Right ventricle myocardium inferior (tissue), 1 donor: ENCODE results near the gene ANKRD2. TPM values are rescaled to one million over a fixed set of nuclear protein-coding genes. Genes with fewer than 3 reads are reported as not detected.

Experiments used
- ATAC-seq: fragments of 200-7000 bp; cut with Tn5 transposase; one replicate; pipeline ENCODE4 v1.9.1; 2020; ENCODE audit warnings: mild to moderate bottlenecking, moderate library complexity
- DNase-seq: peaks from one replicate; pipeline ENCODE4 v3.0.0; 2021; ENCODE audit errors: missing footprints
- intact Hi-C: fragments of 100-400 bp; cut with DNase I; formaldehyde crosslinking; loops from one replicate; pipeline ENCODE4 v1.11.0; 2022
- total RNA-seq: library from RNA; stranded (reverse); fragmentation: NEBNext Ultra II Directional; extraction: Animal tissue kit (Norgen Biotek cat#: 25700); gene quantifications from one replicate; pipeline ENCODE4 v1.2.1, GENCODE V29; 2021
- donor health status: DM: no; HTN: yes; CAD: no; lungs with severe emphysema.

ANKRD2 gene
- total RNA-seq, 1 donor from 2014 or later: 418 TPM

DNA sequence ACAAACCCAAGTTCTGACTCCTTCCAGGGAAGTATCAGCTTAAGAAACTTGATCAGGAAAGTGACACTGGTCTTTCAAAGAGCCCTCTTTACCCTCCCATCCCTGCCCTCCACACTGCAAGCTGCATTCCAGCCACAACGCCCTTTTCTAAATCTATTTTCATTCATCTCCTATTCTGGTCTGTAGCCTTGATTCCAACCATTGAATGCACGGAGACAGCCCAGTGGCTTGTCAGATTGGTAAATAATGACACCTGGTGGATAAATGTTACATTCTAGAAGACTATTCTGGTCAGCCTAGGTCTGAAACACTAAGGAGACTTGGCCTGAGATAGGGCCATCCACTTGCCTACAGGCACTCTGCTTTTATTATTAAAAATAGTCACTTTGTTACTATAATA, 39.8 kb downstream of the ANKRD2 start:
- DNase-seq: no peak
- intact Hi-C loops: loop anchor here (1.0 to 10.0 kb wide), 3 partner anchors 40 to 208 kb away; partner anchors contain the start of genes ANKRD2 and RRP12

DNA sequence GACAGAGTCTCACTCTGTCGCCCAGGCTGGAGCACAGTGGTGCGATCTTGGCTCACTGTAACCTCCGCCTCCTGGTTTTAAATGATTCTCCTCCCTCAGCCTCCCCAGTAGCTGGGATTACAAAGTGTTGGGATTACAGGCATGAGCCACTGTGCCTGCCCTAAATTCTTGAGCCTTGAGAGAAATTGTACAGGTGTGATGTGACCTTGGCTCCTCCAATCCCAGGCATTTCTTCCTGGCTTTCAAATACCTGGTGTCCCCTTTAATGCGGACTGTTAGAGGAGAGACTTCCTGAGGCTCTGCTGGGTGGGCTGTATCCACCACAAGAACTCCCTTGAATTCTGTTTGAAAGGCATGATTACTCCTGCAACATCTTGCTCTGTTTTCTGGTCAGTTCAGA, 45.7 kb downstream of the ANKRD2 start:
- ATAC-seq: no peak
- intact Hi-C loops: loop anchor here (10.0 kb wide), 1 partner anchor 213 kb away; the partner anchor contains the start of gene RRP12

More for the DNA sequence above, 39.8 kb downstream of the ANKRD2 start:
- ATAC-seq: peak; percentile 67

DNA sequence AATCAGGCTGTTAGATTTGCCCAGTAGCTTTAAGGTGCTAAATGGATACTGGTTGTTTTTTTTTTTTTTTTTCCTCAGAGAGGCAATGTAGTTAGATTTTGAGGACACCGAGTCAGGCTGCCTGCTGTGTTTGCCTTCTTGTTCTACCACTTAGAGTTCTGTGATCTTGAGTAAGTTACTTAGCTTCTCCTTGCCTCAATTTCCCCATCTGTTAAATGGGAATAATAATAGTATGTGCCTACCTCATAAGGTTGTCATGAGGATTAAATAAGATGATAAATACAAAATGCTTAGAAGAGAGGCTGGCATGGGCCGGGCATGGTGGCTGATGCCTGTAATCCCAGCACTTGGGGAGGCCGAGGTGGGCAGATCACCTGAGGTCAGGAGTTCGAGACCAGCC, 46.2 kb downstream of the ANKRD2 start:
- intact Hi-C loops: loop anchor here (10.0 kb wide), 1 partner anchor 214 kb away; the partner anchor contains the start of gene RRP12

More for the DNA sequence above, 45.7 kb downstream of the ANKRD2 start:
- DNase-seq: no peak

DNA sequence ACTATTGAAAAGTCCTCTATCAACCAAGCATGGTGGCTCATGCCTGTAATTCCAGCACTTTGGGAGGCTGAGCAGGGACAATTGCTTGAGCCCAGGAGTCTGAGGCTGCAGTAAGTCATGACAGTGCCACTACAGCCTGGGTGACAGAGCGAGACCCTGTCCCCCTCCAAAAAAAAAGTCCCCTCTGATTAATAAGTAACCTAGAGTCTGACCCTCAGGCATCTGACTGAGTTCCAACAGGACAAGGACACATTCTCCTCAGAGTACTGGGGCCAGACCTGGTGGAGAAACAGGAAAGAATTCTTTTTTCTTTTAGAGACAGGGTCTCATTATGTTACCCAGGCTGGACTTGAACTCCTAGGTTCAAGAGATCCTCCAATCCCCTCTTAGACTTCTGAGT, 50.7 kb downstream of the ANKRD2 start:
- intact Hi-C loops: no loop called here

More for the DNA sequence above, 46.2 kb downstream of the ANKRD2 start:
- no peak for DNase-seq
- no peak for ATAC-seq

DNA sequence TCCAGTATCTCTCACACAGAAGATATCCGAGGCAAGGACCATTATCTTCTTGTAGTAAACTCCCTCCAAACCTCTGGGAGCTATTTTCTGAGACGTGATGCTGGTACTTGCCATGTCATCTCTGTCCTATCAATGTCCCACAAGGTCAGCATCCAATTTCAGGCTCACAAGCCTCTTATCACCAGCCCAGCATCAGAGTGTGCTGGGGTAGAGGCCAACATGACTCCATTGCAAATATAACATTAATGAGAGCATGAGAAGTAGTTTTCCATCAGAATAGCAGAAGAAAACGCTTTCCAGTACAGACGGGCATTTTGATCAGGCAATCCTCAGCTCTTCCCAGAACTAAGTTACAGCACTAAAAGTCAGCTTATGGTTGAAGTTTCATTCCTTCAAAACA, 55.2 kb downstream of the ANKRD2 start:
- ATAC-seq (no peak), DNase-seq (no peak)
- intact Hi-C loops: no loop called here

More for the DNA sequence above, 50.7 kb downstream of the ANKRD2 start:
- ATAC-seq (no peak), DNase-seq (no peak)

DNA sequence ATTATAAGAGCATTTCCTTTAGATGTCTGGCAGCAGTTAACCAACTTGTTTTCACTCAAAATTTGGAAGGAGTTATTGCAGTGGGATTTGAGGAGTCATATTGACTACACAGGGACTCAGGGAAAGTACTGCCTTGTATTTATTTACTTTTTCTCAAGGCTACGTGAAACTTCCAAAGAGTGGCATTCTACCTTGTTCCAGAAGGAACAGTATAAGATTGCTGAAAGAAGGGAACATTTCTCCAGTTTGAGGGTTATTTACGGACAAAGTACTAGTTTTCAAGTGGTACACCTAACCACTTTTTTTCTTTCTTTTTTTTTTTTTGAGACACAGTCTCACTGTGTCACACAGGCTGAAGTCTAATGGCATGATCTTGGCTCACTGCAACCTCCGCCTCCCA, 55.6 kb downstream of the ANKRD2 start:
- DNase-seq (no peak), ATAC-seq (no peak)
- intact Hi-C loops: no loop called here

DNA sequence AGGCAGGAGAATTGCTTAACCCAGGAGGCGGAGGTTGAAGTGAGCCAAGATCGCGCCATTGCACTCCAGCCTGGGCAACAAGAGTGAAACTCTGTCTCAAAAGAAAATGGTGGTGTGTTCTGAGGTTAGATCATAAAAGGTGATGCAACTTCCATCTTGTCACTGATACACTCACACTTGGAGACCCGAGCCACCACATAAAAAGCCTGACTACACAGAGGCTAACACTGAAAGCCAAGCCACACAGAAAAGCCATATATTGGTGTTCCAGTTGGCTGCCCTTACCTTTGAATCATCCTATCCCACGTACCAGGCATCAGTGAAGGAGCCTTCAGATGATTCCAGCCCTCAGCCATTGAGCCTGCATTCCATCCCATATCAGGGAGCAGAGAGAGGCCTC, 56.7 kb downstream of the ANKRD2 start:
- ATAC-seq (no peak), DNase-seq (no peak)
- intact Hi-C loops: no loop called here

DNA sequence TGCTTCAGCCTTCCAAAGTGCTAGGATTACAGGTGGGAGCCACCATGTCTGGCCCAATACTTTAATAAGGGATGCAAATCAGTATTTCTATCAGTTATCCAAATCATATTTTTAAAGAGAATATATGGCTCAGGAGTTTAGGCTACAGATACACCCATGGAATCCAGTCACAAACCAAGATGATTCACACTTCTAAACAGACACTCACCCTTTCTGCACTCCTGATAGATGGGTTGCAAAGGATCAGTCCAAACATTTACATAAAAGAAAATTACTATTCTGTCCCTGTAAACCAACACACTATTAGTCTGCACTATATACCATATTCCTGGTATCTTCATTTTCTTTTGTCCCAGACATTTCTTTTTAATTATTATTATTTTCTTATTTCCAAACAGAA, 58.5 kb downstream of the ANKRD2 start:
- intact Hi-C loops: no loop called here
- no peak for DNase-seq

DNA sequence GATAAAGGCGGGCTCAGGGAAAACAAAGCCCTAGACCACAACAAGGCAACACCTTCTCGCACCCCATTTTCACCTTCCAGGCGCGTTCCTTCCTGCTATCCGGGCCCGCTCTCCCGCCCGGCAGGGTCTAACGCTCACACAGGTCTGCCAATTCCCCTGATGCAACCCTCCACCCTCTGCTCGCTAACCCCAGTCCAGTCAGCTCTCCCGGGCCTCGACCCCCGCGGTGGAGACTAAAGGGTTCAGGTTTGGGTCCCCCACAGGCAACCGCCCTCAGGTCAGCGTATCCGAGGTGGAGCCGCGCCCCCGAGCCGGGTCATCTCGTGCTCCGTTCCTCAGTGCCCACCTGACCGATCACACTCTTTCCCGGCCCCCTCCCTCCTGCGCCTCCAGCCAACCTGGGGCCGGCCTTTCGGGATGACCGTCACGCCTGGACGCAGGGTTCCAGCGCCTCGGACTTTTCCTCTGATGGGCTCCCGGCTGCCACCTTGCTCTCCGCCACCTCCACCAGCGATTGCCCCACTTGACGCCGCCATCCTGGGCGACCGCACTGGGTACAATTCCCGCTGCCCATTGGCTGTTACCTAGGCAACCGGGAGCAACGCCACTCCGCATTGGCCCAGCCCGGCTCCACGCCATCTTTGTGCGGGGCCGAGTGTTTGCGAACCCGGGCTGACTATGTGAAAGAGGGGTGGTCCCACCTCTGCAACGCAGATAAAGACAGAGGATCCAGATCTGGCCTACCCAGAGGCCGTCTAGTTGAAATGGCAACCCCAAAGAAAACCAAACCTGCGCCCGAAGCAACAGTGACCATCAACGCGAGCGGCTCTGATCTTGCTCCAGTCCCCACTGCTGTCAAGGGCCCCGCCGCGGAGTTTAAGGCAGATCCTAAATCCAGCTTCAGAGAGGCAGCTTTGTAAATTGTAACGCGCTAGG, 60.6 kb downstream of the ANKRD2 start, which contains the start of gene MORN4:
TSS of gene MORN4 (minus strand) at position 552 of the 936 bp plus-strand sequence. CDS start 13,847 bp downstream, outside the sequence.
- DNase-seq (peak; percentile 96), ATAC-seq (peak; percentile 99)
- intact Hi-C loops: no loop called here

More for the DNA sequence above, 58.5 kb downstream of the ANKRD2 start:
- no peak for ATAC-seq

Other genes with a start within 250 kb of the ANKRD2 start
- 9.1 TPM for gene FRAT2, start 238.1 kb upstream of the ANKRD2 start, total RNA-seq
- gene RRP12, start 171.4 kb upstream of the ANKRD2 start, total RNA-seq: 13.8 TPM
- 220 TPM for gene PGAM1, start 146.6 kb upstream of the ANKRD2 start, total RNA-seq
- gene EXOSC1, start 126.8 kb upstream of the ANKRD2 start, total RNA-seq: 18.2 TPM
- 19.1 TPM for gene ZDHHC16, start 126.6 kb upstream of the ANKRD2 start, total RNA-seq
- gene MMS19, start 74.4 kb upstream of the ANKRD2 start, total RNA-seq: 37.7 TPM
- gene UBTD1, start 73.9 kb upstream of the ANKRD2 start, total RNA-seq: 26.6 TPM
- gene HOGA1, start 11.6 kb downstream of the ANKRD2 start, total RNA-seq: 15.6 TPM
- gene C10orf62, start 16.9 kb downstream of the ANKRD2 start, total RNA-seq: 0.97 TPM
- gene MORN4, start 60.7 kb downstream of the ANKRD2 start, total RNA-seq: 8.0 TPM
- 11.0 TPM for gene PI4K2A, start 67.9 kb downstream of the ANKRD2 start, total RNA-seq
- 8.7 TPM for gene AVPI1, start 114.5 kb downstream of the ANKRD2 start, total RNA-seq
- gene MARVELD1, start 141.0 kb downstream of the ANKRD2 start, total RNA-seq: 8.9 TPM
- 11.7 TPM for gene ZFYVE27, start 164.3 kb downstream of the ANKRD2 start, total RNA-seq
- gene SFRP5, start 199.2 kb downstream of the ANKRD2 start, total RNA-seq: 2.5 TPM